Thyroid gland (tissue), 4 donors: ENCODE data around the gene LRFN3.

Experiments used
- CTCF ChIP-seq, 6 experiments: fragments of 200-600 bp in 3 of 6; fragments of 450-650 bp in 3 of 6; sonication (generic) in 3 of 6; IDR thresholded peaks; one replicate each; pipeline ENCODE4 v1.5.1; 2016 to 2019; ENCODE audit warnings: antibody characterized with exemption in 6 of 6, mild to moderate bottlenecking in 2 of 6, inconsistent platforms in 1 of 6, moderate library complexity in 1 of 6
- POLR2A ChIP-seq, 2 donors: fragments of 450-650 bp; IDR thresholded peaks; one replicate each; pipeline ENCODE4 v1.6.1; 2017; ENCODE audit warnings: antibody characterized with exemption in 2 of 2, mild to moderate bottlenecking in 2 of 2, moderate library complexity in 1 of 2

- TF ChIP-seq CTCF (IDR thresholded peaks at IDR 0.05) (no peak), POLR2A (IDR thresholded peaks at IDR 0.05) (no peak)
Measured at GRCh38 chr19:35977446-35978222, 41.5 kb downstream of the LRFN3 start.
